WTC11 (cell line): Measurements from ENCODE around the gene GPRC5A. TPM values are rescaled to one million over a fixed set of nuclear protein-coding genes. Genes with fewer than 3 reads are reported as not detected.
A peak's percentile ranks its signal among the peaks of the same experiment; 100 is the strongest.

Experiments
- ATAC-seq: fragments of 200-7000 bp; cut with Tn5 transposase; 2 replicates; pipeline ENCODE4 v1.10.0; 2021; ENCODE audit warnings: mild to moderate bottlenecking, moderate library complexity
- CTCF ChIA-PET: fragments of 300-600 bp; sonication (Branson Sonifier 250); formaldehyde crosslinking; loops from one replicate; lab custom pipeline; 2021; ENCODE audit warnings: antibody characterized with exemption; lab: Charles Lee
- POLR2A ChIA-PET: fragments of 350-600 bp; sonication (Branson Sonifier 250); formaldehyde crosslinking; loops from one replicate; lab custom pipeline; 2021; ENCODE audit warnings: antibody characterized with exemption; lab: Charles Lee
- DNase-seq: peaks from one replicate; pipeline ENCODE4 v3.0.0; 2021; ENCODE audit warnings: low spot score
- H3K27ac Mint-ChIP-seq: 2 replicates; pipeline ENCODE4 v1.8.0; 2021; ENCODE audit warnings: mixed read lengths
- H3K27me3 Mint-ChIP-seq: 2 replicates; pipeline ENCODE4 v1.8.0; 2021; ENCODE audit warnings: low read depth, mild to moderate bottlenecking, moderate library complexity, mixed read lengths
- H3K36me3 Mint-ChIP-seq: 2 replicates; pipeline ENCODE4 v1.8.0; 2021; ENCODE audit warnings: mixed read lengths
- H3K4me1 Mint-ChIP-seq: 2 replicates; pipeline ENCODE4 v1.8.0; 2022; ENCODE audit warnings: mixed read lengths
- H3K4me3 Mint-ChIP-seq: 2 replicates; pipeline ENCODE4 v1.8.0; 2021; ENCODE audit warnings: mild to moderate bottlenecking, moderate library complexity, mixed read lengths
- H3K9me3 Mint-ChIP-seq: 2 replicates; pipeline ENCODE4 v1.8.0; 2021; ENCODE audit warnings: mixed read lengths
- CBFB ChIP-seq: sonication (generic); formaldehyde crosslinking; IDR thresholded peaks from 2 replicates; pipeline ENCODE4 v1.8.1; 2022; ENCODE audit warnings: mild to moderate bottlenecking, low read depth, missing genetic modification reagents
- IRF2 ChIP-seq: sonication (generic); formaldehyde crosslinking; IDR thresholded peaks from 2 replicates; pipeline ENCODE4 v1.8.0; 2022; ENCODE audit warnings: low read depth, missing genetic modification reagents, borderline replicate concordance
- MXD4 ChIP-seq: fragments of 250-450 bp; sonication (Bioruptor Pico); IDR thresholded peaks from 2 replicates; pipeline ENCODE4 v1.8.0; 2021; ENCODE audit warnings: mild to moderate bottlenecking, moderate library complexity, borderline replicate concordance
- SP1 ChIP-seq: sonication (generic); formaldehyde crosslinking; conservative IDR thresholded peaks from 2 replicates; pipeline ENCODE4 v1.8.1; 2022; ENCODE audit warnings: missing genetic modification reagents
- ZNF138 ChIP-seq: sonication (generic); formaldehyde crosslinking; conservative IDR thresholded peaks from 2 replicates; pipeline ENCODE4 v1.8.1; 2022; ENCODE audit warnings: mild to moderate bottlenecking, moderate library complexity, missing genetic modification reagents
- ZNF219 ChIP-seq: sonication (generic); formaldehyde crosslinking; IDR thresholded peaks from 2 replicates; pipeline ENCODE4 v1.8.0; 2023; ENCODE audit warnings: missing genetic modification reagents, mild to moderate bottlenecking, borderline replicate concordance
- ZNF416 ChIP-seq: fragments of 250-450 bp; sonication (Bioruptor Pico); IDR thresholded peaks from 2 replicates; pipeline ENCODE4 v1.9.0; 2021; ENCODE audit warnings: mild to moderate bottlenecking, inconsistent platforms
- ZNF423 ChIP-seq: fragments of 250-450 bp; sonication (Bioruptor Pico); IDR thresholded peaks from 2 replicates; pipeline ENCODE4 v2.1.2; 2022; ENCODE audit warnings: mild to moderate bottlenecking, moderate library complexity
- total RNA-seq: library from RNA; stranded (reverse); gene quantifications from 3 replicates; pipeline ENCODE4 v1.2.3, GENCODE V29; 2021
- TF ChIP-seq, protein P1 (sequence below): sonication (generic); formaldehyde crosslinking; IDR thresholded peaks from 2 replicates; pipeline ENCODE4 v1.8.0; 2023; ENCODE audit warnings: missing genetic modification reagents, mild to moderate bottlenecking, borderline replicate concordance
- TF ChIP-seq, protein P2 (sequence below): sonication (generic); formaldehyde crosslinking; IDR thresholded peaks from 2 replicates; pipeline ENCODE4 v1.8.1; 2023; ENCODE audit warnings: mild to moderate bottlenecking, missing genetic modification reagents, moderate library complexity
- TF ChIP-seq, protein P3 (sequence below): sonication (generic); formaldehyde crosslinking; IDR thresholded peaks from 2 replicates; pipeline ENCODE4 v1.8.0; 2022; ENCODE audit warnings: mild to moderate bottlenecking, missing genetic modification reagents
- TF ChIP-seq, protein P4 (sequence below): sonication (generic); formaldehyde crosslinking; IDR thresholded peaks from 2 replicates; pipeline ENCODE4 v1.8.0; 2023; ENCODE audit warnings: mild to moderate bottlenecking, missing genetic modification reagents
- TF ChIP-seq, protein P5 (sequence below): fragments of 250-450 bp; sonication (Bioruptor Pico); IDR thresholded peaks from 2 replicates; pipeline ENCODE4 v1.9.0; 2021; ENCODE audit warnings: mild to moderate bottlenecking

The GPRC5A gene
- total RNA-seq, 1 experiment from 2014 or later, result 1.1 TPM

DNA sequence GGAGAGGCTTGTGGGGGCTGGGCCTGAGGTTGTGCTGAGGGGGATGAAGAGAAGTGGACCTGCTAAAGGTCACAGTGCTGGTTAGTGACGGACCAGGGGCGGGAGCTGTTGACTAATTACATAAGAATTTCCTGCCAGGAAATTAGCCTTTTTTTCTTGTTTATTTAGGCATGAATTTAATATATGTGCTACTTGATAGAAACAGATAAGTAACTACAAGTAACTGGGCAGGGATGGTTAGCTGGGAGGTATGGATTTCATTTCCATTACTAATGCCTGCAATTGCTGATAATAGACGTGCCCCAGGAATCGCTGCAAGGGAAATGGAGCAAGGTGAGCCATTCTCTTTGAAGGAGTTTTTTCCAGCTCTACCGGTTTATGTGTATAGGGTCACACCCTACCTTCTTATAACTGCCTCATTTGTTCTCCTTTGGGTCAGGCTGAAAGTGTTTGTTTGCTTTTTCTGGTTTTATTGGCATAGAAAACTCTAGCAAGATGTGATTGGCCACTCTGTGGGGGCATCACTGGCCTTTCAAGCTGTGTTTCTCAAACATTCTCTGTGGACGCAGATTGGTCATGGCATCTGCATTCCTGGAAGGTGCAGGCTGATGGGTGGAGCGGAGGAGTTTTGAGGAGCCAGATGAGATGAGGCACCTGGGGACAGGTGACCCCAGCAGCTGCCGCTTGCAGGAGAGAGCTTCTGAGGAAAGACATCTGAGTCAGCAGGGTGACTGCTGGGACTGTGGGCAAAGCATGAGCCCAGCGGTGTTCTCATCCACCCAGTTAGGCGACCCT is 19.0 kb upstream of the GPRC5A start (continued):
- TF ChIP-seq, protein P1, sequence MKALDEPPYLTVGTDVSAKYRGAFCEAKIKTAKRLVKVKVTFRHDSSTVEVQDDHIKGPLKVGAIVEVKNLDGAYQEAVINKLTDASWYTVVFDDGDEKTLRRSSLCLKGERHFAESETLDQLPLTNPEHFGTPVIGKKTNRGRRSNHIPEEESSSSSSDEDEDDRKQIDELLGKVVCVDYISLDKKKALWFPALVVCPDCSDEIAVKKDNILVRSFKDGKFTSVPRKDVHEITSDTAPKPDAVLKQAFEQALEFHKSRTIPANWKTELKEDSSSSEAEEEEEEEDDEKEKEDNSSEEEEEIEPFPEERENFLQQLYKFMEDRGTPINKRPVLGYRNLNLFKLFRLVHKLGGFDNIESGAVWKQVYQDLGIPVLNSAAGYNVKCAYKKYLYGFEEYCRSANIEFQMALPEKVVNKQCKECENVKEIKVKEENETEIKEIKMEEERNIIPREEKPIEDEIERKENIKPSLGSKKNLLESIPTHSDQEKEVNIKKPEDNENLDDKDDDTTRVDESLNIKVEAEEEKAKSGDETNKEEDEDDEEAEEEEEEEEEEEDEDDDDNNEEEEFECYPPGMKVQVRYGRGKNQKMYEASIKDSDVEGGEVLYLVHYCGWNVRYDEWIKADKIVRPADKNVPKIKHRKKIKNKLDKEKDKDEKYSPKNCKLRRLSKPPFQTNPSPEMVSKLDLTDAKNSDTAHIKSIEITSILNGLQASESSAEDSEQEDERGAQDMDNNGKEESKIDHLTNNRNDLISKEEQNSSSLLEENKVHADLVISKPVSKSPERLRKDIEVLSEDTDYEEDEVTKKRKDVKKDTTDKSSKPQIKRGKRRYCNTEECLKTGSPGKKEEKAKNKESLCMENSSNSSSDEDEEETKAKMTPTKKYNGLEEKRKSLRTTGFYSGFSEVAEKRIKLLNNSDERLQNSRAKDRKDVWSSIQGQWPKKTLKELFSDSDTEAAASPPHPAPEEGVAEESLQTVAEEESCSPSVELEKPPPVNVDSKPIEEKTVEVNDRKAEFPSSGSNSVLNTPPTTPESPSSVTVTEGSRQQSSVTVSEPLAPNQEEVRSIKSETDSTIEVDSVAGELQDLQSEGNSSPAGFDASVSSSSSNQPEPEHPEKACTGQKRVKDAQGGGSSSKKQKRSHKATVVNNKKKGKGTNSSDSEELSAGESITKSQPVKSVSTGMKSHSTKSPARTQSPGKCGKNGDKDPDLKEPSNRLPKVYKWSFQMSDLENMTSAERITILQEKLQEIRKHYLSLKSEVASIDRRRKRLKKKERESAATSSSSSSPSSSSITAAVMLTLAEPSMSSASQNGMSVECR (CRISPR knock-in tag), result no peak
- TF ChIP-seq CBFB (no peak), ZNF416 (no peak)
- TF ChIP-seq, protein P2, sequence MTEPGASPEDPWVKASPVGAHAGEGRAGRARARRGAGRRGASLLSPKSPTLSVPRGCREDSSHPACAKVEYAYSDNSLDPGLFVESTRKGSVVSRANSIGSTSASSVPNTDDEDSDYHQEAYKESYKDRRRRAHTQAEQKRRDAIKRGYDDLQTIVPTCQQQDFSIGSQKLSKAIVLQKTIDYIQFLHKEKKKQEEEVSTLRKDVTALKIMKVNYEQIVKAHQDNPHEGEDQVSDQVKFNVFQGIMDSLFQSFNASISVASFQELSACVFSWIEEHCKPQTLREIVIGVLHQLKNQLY (CRISPR knock-in tag), result no peak

DNA sequence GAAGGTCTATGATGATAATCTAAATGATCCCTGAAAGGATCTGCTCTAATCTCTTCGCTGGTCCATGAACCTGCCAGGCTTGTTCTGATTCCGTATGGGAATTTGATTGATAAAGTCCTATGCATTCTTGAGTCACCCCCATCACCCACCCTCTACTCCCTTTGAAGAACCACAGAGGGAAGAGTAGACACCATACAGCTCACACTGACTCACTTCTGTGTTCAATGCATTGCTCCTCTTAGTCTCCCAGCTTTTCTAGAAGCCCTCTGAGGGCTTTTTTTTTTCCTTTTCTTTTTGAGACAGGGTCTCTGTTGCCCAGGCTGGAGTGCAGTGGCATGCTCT is 18.5 kb upstream of the GPRC5A start:
- DNase-seq, result no peak
- peak overlapping the region; percentile 65; the same call in 1 of the 2 replicates for H3K27ac Mint-ChIP-seq
- peaks cover 64% of the 10 kb centered on the region for H3K4me1 Mint-ChIP-seq
- POLR2A ChIA-PET, result no interaction called here
- CTCF ChIA-PET, result interaction anchor here (1.3 to 1.7 kb wide), 4 partner anchors 18 to 1109 kb away, joined by 4 to 5 read pairs (median 5); partner anchors contain the start of gene GRIN2B
- no peaks in the 10 kb centered on the region for H3K27me3 Mint-ChIP-seq
- no peak; the same call in 1 of the 2 replicates for ATAC-seq
- no peak overlapping the region for H3K4me3 Mint-ChIP-seq
- 0 out of 2 replicates have a peak, but pooled peaks cover 3% of the 10 kb centered on the region for H3K9me3 Mint-ChIP-seq
- TF ChIP-seq, protein P3, sequence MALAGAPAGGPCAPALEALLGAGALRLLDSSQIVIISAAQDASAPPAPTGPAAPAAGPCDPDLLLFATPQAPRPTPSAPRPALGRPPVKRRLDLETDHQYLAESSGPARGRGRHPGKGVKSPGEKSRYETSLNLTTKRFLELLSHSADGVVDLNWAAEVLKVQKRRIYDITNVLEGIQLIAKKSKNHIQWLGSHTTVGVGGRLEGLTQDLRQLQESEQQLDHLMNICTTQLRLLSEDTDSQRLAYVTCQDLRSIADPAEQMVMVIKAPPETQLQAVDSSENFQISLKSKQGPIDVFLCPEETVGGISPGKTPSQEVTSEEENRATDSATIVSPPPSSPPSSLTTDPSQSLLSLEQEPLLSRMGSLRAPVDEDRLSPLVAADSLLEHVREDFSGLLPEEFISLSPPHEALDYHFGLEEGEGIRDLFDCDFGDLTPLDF (CRISPR knock-in tag), result no peak
- TF ChIP-seq ZNF423 (no peak), ZNF219 (no peak), MXD4 (CRISPR knock-in tag) (no peak), SP1 (no peak), IRF2 (CRISPR knock-in tag) (no peak), ZNF138 (CRISPR knock-in tag) (no peak)
- TF ChIP-seq, protein P4, sequence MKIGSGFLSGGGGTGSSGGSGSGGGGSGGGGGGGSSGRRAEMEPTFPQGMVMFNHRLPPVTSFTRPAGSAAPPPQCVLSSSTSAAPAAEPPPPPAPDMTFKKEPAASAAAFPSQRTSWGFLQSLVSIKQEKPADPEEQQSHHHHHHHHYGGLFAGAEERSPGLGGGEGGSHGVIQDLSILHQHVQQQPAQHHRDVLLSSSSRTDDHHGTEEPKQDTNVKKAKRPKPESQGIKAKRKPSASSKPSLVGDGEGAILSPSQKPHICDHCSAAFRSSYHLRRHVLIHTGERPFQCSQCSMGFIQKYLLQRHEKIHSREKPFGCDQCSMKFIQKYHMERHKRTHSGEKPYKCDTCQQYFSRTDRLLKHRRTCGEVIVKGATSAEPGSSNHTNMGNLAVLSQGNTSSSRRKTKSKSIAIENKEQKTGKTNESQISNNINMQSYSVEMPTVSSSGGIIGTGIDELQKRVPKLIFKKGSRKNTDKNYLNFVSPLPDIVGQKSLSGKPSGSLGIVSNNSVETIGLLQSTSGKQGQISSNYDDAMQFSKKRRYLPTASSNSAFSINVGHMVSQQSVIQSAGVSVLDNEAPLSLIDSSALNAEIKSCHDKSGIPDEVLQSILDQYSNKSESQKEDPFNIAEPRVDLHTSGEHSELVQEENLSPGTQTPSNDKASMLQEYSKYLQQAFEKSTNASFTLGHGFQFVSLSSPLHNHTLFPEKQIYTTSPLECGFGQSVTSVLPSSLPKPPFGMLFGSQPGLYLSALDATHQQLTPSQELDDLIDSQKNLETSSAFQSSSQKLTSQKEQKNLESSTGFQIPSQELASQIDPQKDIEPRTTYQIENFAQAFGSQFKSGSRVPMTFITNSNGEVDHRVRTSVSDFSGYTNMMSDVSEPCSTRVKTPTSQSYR (CRISPR knock-in tag), result no peak
- TF ChIP-seq, protein P5, sequence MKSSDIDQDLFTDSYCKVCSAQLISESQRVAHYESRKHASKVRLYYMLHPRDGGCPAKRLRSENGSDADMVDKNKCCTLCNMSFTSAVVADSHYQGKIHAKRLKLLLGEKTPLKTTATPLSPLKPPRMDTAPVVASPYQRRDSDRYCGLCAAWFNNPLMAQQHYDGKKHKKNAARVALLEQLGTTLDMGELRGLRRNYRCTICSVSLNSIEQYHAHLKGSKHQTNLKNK (CRISPR knock-in tag), result no peak
- 0 out of 2 replicates have a peak, but pooled peaks cover 2% of the 10 kb centered on the region for H3K36me3 Mint-ChIP-seq
